Keratinocyte (primary cell): ENCODE measurements around the gene ATP11A. TPM values are rescaled to one million over a fixed set of nuclear protein-coding genes. Genes with fewer than 3 reads are reported as not detected.

ENCODE experiments used
- DNase-seq: peaks from one replicate; pipeline ENCODE4 v3.0.0-alpha.2; 2011; ENCODE audit warnings: low read depth, missing footprints, low spot score
- FAIRE-seq: peaks from 2 replicates; lab custom pipeline; 2011; peaks lifted over from hg19 to GRCh38; lab: Jason Lieb, UNC
- H2AFZ ChIP-seq: 2 replicates; pipeline ENCODE4 v1.6.0; 2012; ENCODE audit warnings: low read length, control low read depth, inconsistent platforms; ENCODE audit not compliant: control insufficient read depth
- H3K27ac ChIP-seq: 2 replicates; pipeline ENCODE4 v1.5.1; 2011; ENCODE audit warnings: low read length; ENCODE audit not compliant: control insufficient read depth, insufficient read depth
- H3K27me3 ChIP-seq: 3 replicates; pipeline ENCODE4 v1.6.0; 2011; ENCODE audit warnings: low read length; ENCODE audit not compliant: control insufficient read depth, insufficient read depth; ENCODE audit errors: extremely low read depth
- H3K36me3 ChIP-seq, 2 experiments: 2 replicates in 1 of 2; 3 replicates in 1 of 2; pipeline ENCODE4 v1.5.1; 2011; ENCODE audit warnings: low read length in 2 of 2, mild to moderate bottlenecking in 1 of 2; ENCODE audit not compliant: control insufficient read depth in 2 of 2, insufficient read depth in 2 of 2; ENCODE audit errors: extremely low read depth in 1 of 2
- H3K4me1 ChIP-seq: 3 replicates; pipeline ENCODE4 v1.5.1; 2011; ENCODE audit warnings: low read length; ENCODE audit not compliant: control insufficient read depth, insufficient read depth; ENCODE audit errors: extremely low read depth
- H3K4me2 ChIP-seq: 3 replicates; pipeline ENCODE4 v1.6.0; 2011; ENCODE audit warnings: low read depth, low read length; ENCODE audit not compliant: control insufficient read depth, insufficient read depth; ENCODE audit errors: extremely low read depth
- H3K4me3 ChIP-seq, 3 experiments: fragments of 200-600 bp in 1 of 3; sonication (generic) in 1 of 3; 2 replicates in 2 of 3; 3 replicates in 1 of 3; pipeline ENCODE4 v1.5.1; 2011 to 2016; ENCODE audit warnings: low read length in 3 of 3, mild to moderate bottlenecking in 3 of 3, control low read depth in 2 of 3, inconsistent platforms in 1 of 3, low read depth in 1 of 3, mixed read lengths in 1 of 3, mixed run types in 1 of 3, moderate library complexity in 1 of 3; ENCODE audit not compliant: control insufficient read depth in 2 of 3, insufficient read depth in 2 of 3; ENCODE audit errors: extremely low read depth in 1 of 3
- H3K79me2 ChIP-seq: 2 replicates; pipeline ENCODE4 v1.6.0; 2012; ENCODE audit warnings: low read length; ENCODE audit not compliant: control insufficient read depth, insufficient read depth
- H3K9ac ChIP-seq: 3 replicates; pipeline ENCODE4 v1.6.0; 2011; ENCODE audit warnings: low read length; ENCODE audit not compliant: control insufficient read depth, insufficient read depth; ENCODE audit errors: extremely low read depth
- H3K9me1 ChIP-seq: 3 replicates; pipeline ENCODE4 v1.6.0; 2011; ENCODE audit warnings: low read length; ENCODE audit not compliant: control insufficient read depth, insufficient read depth; ENCODE audit errors: extremely low read depth
- H3K9me3 ChIP-seq: 2 replicates; pipeline ENCODE4 v1.5.1; 2012; ENCODE audit warnings: low read depth, low read length; ENCODE audit not compliant: control insufficient read depth
- H4K20me1 ChIP-seq: 3 replicates; pipeline ENCODE4 v1.6.0; 2011; ENCODE audit warnings: low read length; ENCODE audit not compliant: control insufficient read depth, insufficient read depth; ENCODE audit errors: extremely low read depth
- CTCF ChIP-seq, 3 experiments: IDR thresholded peaks in 1 of 3; conservative IDR thresholded peaks in 1 of 3; optimal IDR thresholded peaks in 1 of 3; 2 replicates in 2 of 3; 3 replicates in 1 of 3; pipeline versions ENCODE3 to v1.5.1; 2011; ENCODE audit warnings: low read length in 3 of 3, mild to moderate bottlenecking in 3 of 3, moderate library complexity in 2 of 3, control low read depth in 1 of 3, inconsistent platforms in 1 of 3; ENCODE audit not compliant: insufficient read depth in 2 of 3; ENCODE audit errors: extremely low read depth in 1 of 3
- EZH2 ChIP-seq: IDR thresholded peaks from one replicate; pipeline ENCODE4 v1.6.1; 2012; ENCODE audit warnings: inconsistent platforms, mild to moderate bottlenecking, low read length, moderate library complexity
- dilution Hi-C: fragments of 300-500 bp; cut with MboI; formaldehyde crosslinking; loops from one replicate; pipeline ENCODE4 v1.7.0; 2020; ENCODE audit warnings: low sequenced_read_pairs; ENCODE audit not compliant: extremely low pct_ligation_motif_present
- polyA plus RNA-seq, 5 experiments: library from polyadenylated mRNA; depleted of rRNA in 3 of 5; stranded (reverse) in 3 of 5; stranded (forward) in 1 of 5; unstranded in 1 of 5; fragments of >200 nt; gene quantifications; 1 replicate in 1 of 5; 2 replicates in 3 of 5; 3 replicates in 1 of 5; pipeline versions ENCODE4 v1.2.1 to v1.2.3, GENCODE V29; 2011 to 2012; ENCODE audit warnings: missing spikeins in 2 of 5, low read depth in 1 of 5, low replicate concordance in 1 of 5

The ATP11A gene
- polyA plus RNA-seq, 1 donor (not counting 4 experiments of a cell fraction or from before 2014, with no cell fraction given): 4.3 TPM

- no peaks in the 10 kb centered on the region for H3K4me1 ChIP-seq
- H2AFZ ChIP-seq: no peak overlapping the region
- peaks cover 75% of the 10 kb centered on the region for H3K27me3 ChIP-seq
- no peaks in the 10 kb centered on the region for H3K9me3 ChIP-seq
- H3K36me3 ChIP-seq: no peaks in the 10 kb centered on the region
- H3K27ac ChIP-seq: no peak overlapping the region
- no peaks in the 10 kb centered on the region for H3K9me1 ChIP-seq
- TF ChIP-seq CTCF (optimal IDR thresholded peaks at IDR 0.05 in 1 of 3, IDR thresholded peaks at IDR 0.05 in 1 of 3, conservative IDR thresholded peaks at IDR 0.05 in 1 of 3; ENCODE audit: extremely low read depth in 1 of 3, insufficient read depth in 2 of 3, low read length in 3 of 3): no peak
- TF ChIP-seq EZH2: peak; percentile 84
- no peak overlapping the region for H3K4me2 ChIP-seq
- dilution Hi-C loops: no loop called here
- H4K20me1 ChIP-seq: no peaks in the 10 kb centered on the region
- FAIRE-seq (no peak), DNase-seq (no peak)
- no peak overlapping the region for H3K9ac ChIP-seq
- H3K79me2 ChIP-seq: no peaks in the 10 kb centered on the region
- no peak overlapping the region for H3K4me3 ChIP-seq
Measured at GRCh38 chr13:112894673-112895481, 205.0 kb downstream of the ATP11A start.

- H3K27me3 ChIP-seq: peaks cover 73% of the 10 kb centered on the region
- H3K9me3 ChIP-seq: no peaks in the 10 kb centered on the region
- H2AFZ ChIP-seq: no peak overlapping the region
- TF ChIP-seq CTCF (optimal IDR thresholded peaks at IDR 0.05 in 1 of 3, IDR thresholded peaks at IDR 0.05 in 1 of 3, conservative IDR thresholded peaks at IDR 0.05 in 1 of 3; ENCODE audit: extremely low read depth in 1 of 3, insufficient read depth in 2 of 3, low read length in 3 of 3): no peak
- dilution Hi-C loops: no loop called here
- no peak for DNase-seq
- no peaks in the 10 kb centered on the region for H4K20me1 ChIP-seq
- H3K9ac ChIP-seq: no peak overlapping the region
- no peak for FAIRE-seq
- H3K9me1 ChIP-seq: no peaks in the 10 kb centered on the region
- no peak overlapping the region for H3K4me3 ChIP-seq
- no peaks in the 10 kb centered on the region for H3K79me2 ChIP-seq
- H3K27ac ChIP-seq: no peak overlapping the region
- no peaks in the 10 kb centered on the region for H3K36me3 ChIP-seq
- H3K4me2 ChIP-seq: no peak overlapping the region
- no peaks in the 10 kb centered on the region for H3K4me1 ChIP-seq
Measured at GRCh38 chr13:112895521-112896465, 206.0 kb downstream of the ATP11A start.
